ENCODE results near the gene PDE8A. TPM values are rescaled to one million over a fixed set of nuclear protein-coding genes. Genes with fewer than 3 reads are reported as not detected.
"Not testable (repeated sequence)": the region's sequence is repeated elsewhere in the genome, so short reads cannot be mapped to it uniquely, and the experiment has no call there.

Gene PDE8A
- total RNA-seq, 1 donor from 2014 or later, result 71.4 TPM

GRCh38 chr15:85007137-85007536 is 25.5 kb downstream of the PDE8A start:
- DNase-seq (ENCODE audit: low spot score) (no peak), ATAC-seq (no peak)
- intact Hi-C loops (cut with DNase I), result no loop called here

GRCh38 chr15:85007741-85008397 is 26.2 kb downstream of the PDE8A start:
- intact Hi-C loops (cut with DNase I), result no loop called here
- no peak for DNase-seq (ENCODE audit: low spot score)
- no peak for ATAC-seq

DNA sequence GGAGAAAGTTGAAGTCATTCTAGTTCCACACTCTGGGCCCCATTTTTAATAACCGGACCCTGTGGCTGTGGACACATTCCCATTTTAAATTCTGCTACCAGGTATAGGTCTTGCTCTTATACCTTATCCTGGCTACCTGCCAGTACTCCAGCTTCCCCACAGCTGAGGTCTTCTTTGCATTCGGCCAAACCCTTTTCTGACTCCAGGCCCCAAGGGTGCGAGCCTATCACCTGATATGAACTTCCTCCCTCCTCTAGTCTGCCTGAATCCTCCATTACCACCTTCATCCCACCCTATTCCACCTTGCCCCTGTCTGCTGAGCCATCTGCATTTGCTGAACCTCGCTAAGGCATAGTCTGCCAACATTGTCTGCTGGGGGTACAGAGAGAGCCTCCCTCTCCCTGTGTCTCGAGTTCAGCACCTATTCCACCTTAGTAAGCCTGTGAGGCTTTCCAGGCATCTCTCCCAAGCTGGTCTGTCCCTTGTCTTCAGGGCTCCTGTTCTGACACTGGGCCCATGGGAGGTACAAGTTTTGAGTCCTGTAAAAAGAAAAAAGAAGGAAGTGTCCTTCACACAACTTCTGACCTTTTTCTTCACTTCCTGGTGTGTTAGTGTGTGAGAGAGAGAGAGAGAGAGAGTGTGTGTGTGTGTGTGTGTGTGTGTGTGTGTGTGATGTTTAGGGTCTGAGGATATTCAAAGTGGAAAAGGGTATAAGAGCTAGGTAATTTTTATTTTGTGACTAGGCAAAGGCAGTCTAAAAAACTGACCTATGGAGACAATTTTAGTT is 27.0 kb downstream of the PDE8A start:
- intact Hi-C loops (cut with DNase I), result no loop called here
- no peak for ATAC-seq

DNA sequence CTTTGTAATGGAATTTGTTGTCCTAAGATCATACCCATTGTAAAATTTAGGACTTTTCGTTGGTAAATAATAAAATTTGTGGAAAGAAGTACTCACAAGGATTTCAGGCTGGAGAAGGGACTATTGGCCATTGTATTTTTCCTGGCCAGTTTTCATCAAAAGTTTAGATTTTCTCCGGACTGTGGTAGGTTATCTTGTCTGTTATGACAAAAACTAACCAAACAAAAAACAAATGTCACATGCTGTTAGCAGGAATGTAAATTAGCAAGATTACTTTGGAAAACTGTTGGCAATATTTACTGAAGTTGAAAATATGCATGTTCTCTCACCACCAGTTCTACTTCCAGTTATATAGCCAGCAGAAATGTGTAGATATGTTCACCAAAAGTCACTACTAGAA is 27.8 kb downstream of the PDE8A start:
- intact Hi-C loops (cut with DNase I), result no loop called here
- ATAC-seq, result no peak

More for the DNA sequence above, 27.0 kb downstream of the PDE8A start:
- DNase-seq (ENCODE audit: low spot score), result no peak

GRCh38 chr15:85010071-85010385 is 28.4 kb downstream of the PDE8A start:
- DNase-seq (ENCODE audit: low spot score) (no peak), ATAC-seq (no peak)
- intact Hi-C loops (cut with DNase I), result loop anchor here (5.0 kb wide), 1 partner anchor 147 kb away; no protein-coding TSS in a partner anchor

More for the DNA sequence above, 27.8 kb downstream of the PDE8A start:
- DNase-seq (ENCODE audit: low spot score), result no peak

GRCh38 chr15:85010386-85011159 is 28.9 kb downstream of the PDE8A start:
- intact Hi-C loops (cut with DNase I), result loop anchor here (5.0 kb wide), 1 partner anchor 147 kb away; no protein-coding TSS in a partner anchor
- peak; percentile 57 for ATAC-seq
- DNase-seq (ENCODE audit: low spot score), result no peak

GRCh38 chr15:85011160-85011571 is 29.5 kb downstream of the PDE8A start:
- ATAC-seq (peak; percentile 13), DNase-seq (ENCODE audit: low spot score) (no peak)
- intact Hi-C loops (cut with DNase I), result loop anchor here (5.0 kb wide), 1 partner anchor 146 kb away; no protein-coding TSS in a partner anchor

- DNase-seq (ENCODE audit: low spot score); ATAC-seq: not testable (repeated sequence)
- intact Hi-C loops (cut with DNase I), result loop anchor here (5.0 kb wide), 1 partner anchor 146 kb away; no protein-coding TSS in a partner anchor
These were observed 30.1 kb downstream of the PDE8A start for GRCh38 chr15:85011724-85012123.

DNA sequence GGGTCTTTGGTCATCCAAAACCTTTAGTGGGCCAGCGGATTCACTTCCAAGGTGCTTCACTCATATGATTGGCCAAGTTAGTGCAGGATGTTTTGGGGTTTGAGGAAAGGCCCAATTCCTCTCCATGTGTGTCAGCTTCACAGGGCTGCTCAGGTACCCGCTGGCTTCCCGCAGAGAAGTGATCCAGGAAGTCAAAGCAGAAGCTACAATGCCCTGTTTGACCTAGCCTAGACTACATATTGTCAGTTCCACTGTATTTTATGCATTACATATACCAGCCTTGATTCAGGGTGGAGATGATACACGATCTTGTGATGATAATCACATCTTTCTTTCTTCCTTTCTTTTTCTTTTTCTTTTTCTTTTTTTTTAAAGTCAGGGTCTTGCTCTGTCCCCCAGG is 32.1 kb downstream of the PDE8A start:
- intact Hi-C loops (cut with DNase I), result loop anchor here (5.0 kb wide), 1 partner anchor 144 kb away; no protein-coding TSS in a partner anchor
- ATAC-seq, result no peak
- DNase-seq (ENCODE audit: low spot score), result no peak

- DNase-seq (ENCODE audit: low spot score), result no peak
- ATAC-seq, result no peak
- intact Hi-C loops (cut with DNase I), result loop anchor here (5.0 kb wide), 1 partner anchor 142 kb away; no protein-coding TSS in a partner anchor
These were observed 33.3 kb downstream of the PDE8A start for GRCh38 chr15:85014932-85015331.

DNA sequence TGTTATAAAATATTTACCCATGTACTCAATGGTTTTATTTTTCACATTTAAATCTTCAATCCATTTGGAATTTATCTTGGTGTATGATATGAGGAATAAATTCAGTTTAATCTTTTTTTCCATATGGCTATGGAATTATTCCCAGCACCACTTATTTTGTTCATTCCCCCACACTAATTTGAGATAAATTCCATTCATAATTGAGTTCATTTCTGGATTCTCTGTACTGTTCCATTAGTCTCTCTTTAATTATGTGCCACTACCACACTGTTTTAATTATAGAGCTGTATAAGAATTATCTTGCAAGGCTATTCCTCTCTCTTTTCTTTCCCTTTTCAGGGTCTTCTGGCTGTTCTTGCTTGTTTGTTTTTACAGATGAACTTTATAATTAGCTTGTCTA is 34.6 kb downstream of the PDE8A start:
- intact Hi-C loops (cut with DNase I), result no loop called here
- ATAC-seq (no peak), DNase-seq (ENCODE audit: low spot score) (no peak)

- no peak for ATAC-seq
- DNase-seq (ENCODE audit: low spot score), result no peak
- intact Hi-C loops (cut with DNase I), result no loop called here
These were observed 38.3 kb downstream of the PDE8A start for GRCh38 chr15:85019815-85020590.

- DNase-seq (ENCODE audit: low spot score), result no peak
- intact Hi-C loops (cut with DNase I), result no loop called here
- no peak for ATAC-seq
These were observed 39.8 kb downstream of the PDE8A start for GRCh38 chr15:85021409-85021808.

DNA sequence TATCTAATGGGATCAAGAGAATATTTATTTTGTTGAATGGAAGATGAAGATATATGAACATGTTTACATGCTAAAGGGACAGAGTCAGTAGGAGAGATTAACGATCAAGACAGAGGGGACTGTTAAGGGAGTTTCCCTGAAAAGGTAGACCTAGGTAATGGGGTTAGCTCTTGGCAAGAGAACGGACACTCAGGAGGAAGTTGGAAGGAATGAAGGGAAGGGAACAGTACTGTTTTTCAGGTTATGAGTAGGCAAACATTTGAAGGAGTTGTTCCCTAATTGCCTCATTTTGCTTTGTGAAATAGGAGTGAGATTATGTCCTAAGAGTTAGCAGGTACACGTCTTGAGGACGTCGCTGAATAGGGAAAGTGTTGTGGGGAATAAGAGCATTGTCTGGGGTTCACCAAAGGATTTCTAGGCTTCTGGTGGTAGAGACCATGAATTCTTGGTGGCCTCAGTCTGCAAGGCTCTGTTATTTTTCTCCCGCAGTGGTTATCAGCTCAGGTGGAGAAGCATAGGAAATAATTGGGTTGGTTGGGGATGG is 41.3 kb downstream of the PDE8A start:
- DNase-seq (ENCODE audit: low spot score), result no peak
- no peak for ATAC-seq
- intact Hi-C loops (cut with DNase I), result no loop called here

GRCh38 chr15:85024003-85024402 is 42.3 kb downstream of the PDE8A start:
- intact Hi-C loops (cut with DNase I), result no loop called here
- no peak for ATAC-seq
- DNase-seq (ENCODE audit: low spot score), result no peak

DNA sequence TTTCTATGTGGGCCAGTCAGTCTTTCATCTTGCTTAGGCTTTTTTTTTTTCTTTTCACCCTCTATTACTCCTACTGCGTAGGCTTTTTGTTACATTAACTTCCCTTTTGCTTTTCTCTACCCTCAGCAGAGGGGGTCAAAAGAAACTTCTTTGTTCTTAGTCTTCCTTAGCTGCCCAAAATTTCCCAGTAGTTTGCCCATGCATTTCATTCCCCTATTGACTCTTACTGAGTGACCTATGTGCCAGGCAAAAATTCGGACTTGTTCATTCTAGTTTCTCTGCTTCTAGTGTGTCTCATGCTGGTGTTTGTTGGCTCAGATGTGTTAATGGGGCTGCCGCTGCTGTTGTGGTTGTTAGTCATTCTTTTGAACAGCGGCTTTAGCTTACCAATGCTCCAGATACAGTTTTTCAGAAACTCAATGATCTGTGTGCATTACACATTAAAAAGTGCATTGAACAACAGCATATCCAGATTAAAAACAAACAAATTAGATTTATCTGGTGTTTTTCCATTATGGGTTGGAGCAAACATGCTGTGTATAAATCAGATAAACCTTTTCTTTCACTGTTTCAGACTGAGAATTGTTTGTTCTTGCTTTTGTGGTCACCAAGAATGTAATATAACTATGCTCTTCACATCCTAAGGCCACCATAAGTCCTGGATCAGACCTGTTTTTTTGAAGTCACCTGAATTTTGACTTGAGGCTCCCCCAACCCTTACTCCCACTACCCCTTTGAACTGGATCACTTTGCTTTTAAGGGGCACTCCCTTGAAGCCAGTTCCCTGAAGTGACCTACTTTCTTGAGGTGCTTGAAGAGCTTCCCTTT is 43.1 kb downstream of the PDE8A start:
- no peak for ATAC-seq
- no peak for DNase-seq (ENCODE audit: low spot score)
- intact Hi-C loops (cut with DNase I), result no loop called here

DNA sequence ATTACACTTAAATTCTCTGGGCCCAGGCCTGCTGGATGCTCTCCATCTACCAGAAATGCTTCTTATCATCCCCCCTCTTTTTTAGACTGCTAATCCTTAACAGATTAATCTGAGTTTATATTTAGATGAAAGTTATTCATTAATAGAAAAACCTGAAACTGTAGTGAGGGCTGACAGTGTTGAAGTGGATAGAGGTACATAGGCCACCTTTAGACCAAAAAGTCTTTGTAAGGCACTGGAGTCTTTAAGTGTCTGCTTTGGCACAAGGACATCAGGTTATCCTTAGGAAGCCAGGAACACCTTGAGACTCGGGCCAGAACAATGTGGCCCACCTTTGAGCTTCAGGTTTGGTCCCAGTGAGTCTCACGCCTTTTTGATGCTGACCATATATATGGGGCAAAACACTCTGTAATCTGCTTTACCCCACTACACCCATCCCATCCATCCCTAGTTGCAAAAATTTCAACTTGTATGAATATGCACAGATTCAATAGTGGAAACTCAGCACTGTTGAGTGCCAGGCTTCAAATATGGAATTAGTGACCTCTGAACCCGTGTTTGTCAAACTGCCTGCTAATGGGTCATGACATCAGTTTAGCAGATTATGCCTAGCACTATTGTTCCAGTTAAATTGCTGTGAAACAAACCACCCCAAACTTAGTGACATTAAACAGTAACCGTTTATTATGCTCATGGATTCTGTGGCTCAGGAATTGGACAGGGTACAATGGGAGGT is 44.0 kb downstream of the PDE8A start:
- ATAC-seq, result no peak
- DNase-seq (ENCODE audit: low spot score), result no peak
- intact Hi-C loops (cut with DNase I), result no loop called here

Data from sciatic nerve (tissue), 2 donors.